Esophagus squamous epithelium (tissue), 5 donors: ENCODE results near the gene FAM187B. TPM values are rescaled to one million over a fixed set of nuclear protein-coding genes. Genes with fewer than 3 reads are reported as not detected.
"Not testable (repeated sequence)": the region's sequence is repeated elsewhere in the genome, so short reads cannot be mapped to it uniquely, and the experiment has no call there.

Experiments
- DNase-seq: peaks from one replicate; lab custom pipeline; 2025; lab: John Stamatoyannopoulos, UW
- H3K27ac ChIP-seq, 4 donors: fragments of 200-600 bp; sonication (generic); one replicate each; pipeline ENCODE4 v1.5.1; 2016 to 2019; ENCODE audit warnings: mild to moderate bottlenecking in 1 of 4
- H3K27me3 ChIP-seq, 4 donors: fragments of 200-600 bp; sonication (generic); 1 replicate in 3 of 4; 2 replicates in 1 of 4; pipeline versions ENCODE4 v1.5.1 to v1.6.0; 2017 to 2021; ENCODE audit warnings: antibody characterized with exemption in 1 of 4
- H3K36me3 ChIP-seq, 3 donors: fragments of 200-600 bp; sonication (generic); one replicate each; pipeline ENCODE4 v1.5.1; 2016 to 2019
- H3K4me1 ChIP-seq, 3 donors: fragments of 200-600 bp; sonication (generic); one replicate each; pipeline ENCODE4 v1.5.1; 2017 to 2019
- H3K4me3 ChIP-seq, 4 donors: fragments of 200-600 bp; sonication (generic); 1 replicate in 3 of 4; 2 replicates in 1 of 4; pipeline ENCODE4 v1.5.1; 2016 to 2019; ENCODE audit warnings: mild to moderate bottlenecking in 2 of 4, moderate library complexity in 1 of 4
- H3K9me3 ChIP-seq, 3 donors: fragments of 200-600 bp; sonication (generic); one replicate each; pipeline ENCODE4 v1.5.1; 2016 to 2019
- CTCF ChIP-seq, 6 experiments: fragments of 450-650 bp in 4 of 6; fragments of 200-600 bp in 2 of 6; sonication (generic) in 2 of 6; IDR thresholded peaks; one replicate each; pipeline ENCODE4 v1.5.1; 2016 to 2019; ENCODE audit warnings: antibody characterized with exemption in 6 of 6, mild to moderate bottlenecking in 4 of 6, moderate library complexity in 4 of 6
- POLR2A ChIP-seq, 4 donors: fragments of 450-650 bp; IDR thresholded peaks; one replicate each; pipeline ENCODE4 v1.6.1; 2017; ENCODE audit warnings: antibody characterized with exemption in 4 of 4, mild to moderate bottlenecking in 4 of 4, moderate library complexity in 3 of 4
- WGBS, 2 donors: methylation state at CpG; one replicate each; pipeline ENCODE4 v1.1.5; 2018; 5-methylcytosine and 5-hydroxymethylcytosine counted together
- intact Hi-C: fragments of 100-400 bp; cut with DNase I; formaldehyde crosslinking; loops from one replicate; pipeline ENCODE4 v1.15.0; 2022
- total RNA-seq, 4 donors: library from RNA; depleted of rRNA; stranded (reverse); fragments of >200 nt; gene quantifications; one replicate each; pipeline ENCODE4 v1.1.0, GENCODE V29; 2016
- donor health status: DM: yes; HTN: yes; CAD: no.

The FAM187B gene
- total RNA-seq, 4 donors from 2014 or later: not detected

- Histone ChIP-seq H3K4me3 (no peak overlapping the region), H3K36me3 (no peaks in the 10 kb centered on the region), H3K27ac (no peak overlapping the region), H3K4me1 (no peaks in the 10 kb centered on the region), H3K27me3 (peaks cover 0 to 18% (median 0%) of the 10 kb centered on the region in 4 donors), H3K9me3 (no peaks in the 10 kb centered on the region)
- intact Hi-C loops: no loop called here
- DNase-seq: no peak
- WGBS, 2 donors: 53 to 64% methylated on average over 2 of the region's 2 CpGs
- TF ChIP-seq POLR2A (IDR thresholded peaks at IDR 0.05): no peak
- TF ChIP-seq CTCF (IDR thresholded peaks at IDR 0.05): no peak
Observed at GRCh38 chr19:35199481-35199880, 29.1 kb downstream of the FAM187B start.

- H3K27ac ChIP-seq, H3K9me3 ChIP-seq, H3K36me3 ChIP-seq, DNase-seq, H3K4me3 ChIP-seq, intact Hi-C loops, H3K4me1 ChIP-seq: not testable (repeated sequence)
- H3K27me3 ChIP-seq: peaks cover 0 to 23% (median 0%) of the 10 kb centered on the region in 4 donors
- WGBS, 2 donors: 82 to 85% methylated on average over 2 to 6 of the region's 6 CpGs
Observed at GRCh38 chr19:35196861-35197260, 31.7 kb downstream of the FAM187B start.

GRCh38 chr19:35195830-35196229, 32.7 kb downstream of the FAM187B start:
- intact Hi-C loops: no loop called here

GRCh38 chr19:35194012-35194984, 34.2 kb downstream of the FAM187B start:
- H3K4me3 ChIP-seq: no peak overlapping the region
- TF ChIP-seq CTCF (IDR thresholded peaks at IDR 0.05) (no peak), POLR2A (IDR thresholded peaks at IDR 0.05) (no peak)

More at GRCh38 chr19:35195830-35196229, 32.7 kb downstream of the FAM187B start:
- Histone ChIP-seq H3K27me3 (peaks cover 0 to 23% (median 0%) of the 10 kb centered on the region in 4 donors), H3K4me3 (no peak overlapping the region), H3K36me3 (no peaks in the 10 kb centered on the region), H3K27ac (no peak overlapping the region), H3K4me1 (no peaks in the 10 kb centered on the region), H3K9me3 (no peaks in the 10 kb centered on the region)
- DNase-seq: no peak
- TF ChIP-seq POLR2A (IDR thresholded peaks at IDR 0.05) (no peak), CTCF (IDR thresholded peaks at IDR 0.05) (no peak)
- 65 to 72% methylated on average over 2 of the region's 2 CpGs for WGBS, 2 donors

GRCh38 chr19:35184884-35185283, 43.7 kb downstream of the FAM187B start:
- DNase-seq: no peak
- TF ChIP-seq POLR2A (IDR thresholded peaks at IDR 0.05) (no peak), CTCF (IDR thresholded peaks at IDR 0.05) (no peak)
- Histone ChIP-seq H3K36me3 (no peaks in the 10 kb centered on the region), H3K27ac (no peak overlapping the region), H3K4me3 (no peak overlapping the region), H3K27me3 (peaks cover 0 to 6% (median 0%) of the 10 kb centered on the region in 4 donors), H3K4me1 (no peaks in the 10 kb centered on the region), H3K9me3 (no peaks in the 10 kb centered on the region)
- 63 to 76% methylated on average over 2 of the region's 2 CpGs for WGBS, 2 donors
- intact Hi-C loops: no loop called here

More at GRCh38 chr19:35194012-35194984, 34.2 kb downstream of the FAM187B start:
- no peaks in the 10 kb centered on the region for H3K4me1 ChIP-seq
- H3K9me3 ChIP-seq: no peaks in the 10 kb centered on the region
- peaks cover 0 to 18% (median 0%) of the 10 kb centered on the region in 4 donors for H3K27me3 ChIP-seq
- intact Hi-C loops: no loop called here
- H3K27ac ChIP-seq: no peak overlapping the region
- WGBS, 2 donors: 71 to 83% methylated on average over 9 of the region's 9 CpGs
- no peaks in the 10 kb centered on the region for H3K36me3 ChIP-seq
- no peak for DNase-seq
